Stimulated activated CD8-positive, alpha-beta memory T cell treated with anti-CD3 and anti-CD28 coated beads, Interleukin-12 subunit alpha, Interleukin-12 subunit beta, amount 100 ng/mL, for 24 hours (primary cell): Measurements from ENCODE around the gene RAB11FIP4.
A peak's percentile ranks its signal among the peaks of the same experiment; 100 is the strongest.

Experiments
- DNase-seq: peaks from one replicate; pipeline ENCODE4 v3.0.0-alpha.2; 2020; ENCODE audit errors: extremely low read depth

The RAB11FIP4 gene

GRCh38 chr17:31484821-31485220 is 93.3 kb downstream of the RAB11FIP4 start:
- DNase-seq = no peak

GRCh38 chr17:31486351-31487062 is 95.0 kb downstream of the RAB11FIP4 start:
- DNase-seq = no peak

DNA sequence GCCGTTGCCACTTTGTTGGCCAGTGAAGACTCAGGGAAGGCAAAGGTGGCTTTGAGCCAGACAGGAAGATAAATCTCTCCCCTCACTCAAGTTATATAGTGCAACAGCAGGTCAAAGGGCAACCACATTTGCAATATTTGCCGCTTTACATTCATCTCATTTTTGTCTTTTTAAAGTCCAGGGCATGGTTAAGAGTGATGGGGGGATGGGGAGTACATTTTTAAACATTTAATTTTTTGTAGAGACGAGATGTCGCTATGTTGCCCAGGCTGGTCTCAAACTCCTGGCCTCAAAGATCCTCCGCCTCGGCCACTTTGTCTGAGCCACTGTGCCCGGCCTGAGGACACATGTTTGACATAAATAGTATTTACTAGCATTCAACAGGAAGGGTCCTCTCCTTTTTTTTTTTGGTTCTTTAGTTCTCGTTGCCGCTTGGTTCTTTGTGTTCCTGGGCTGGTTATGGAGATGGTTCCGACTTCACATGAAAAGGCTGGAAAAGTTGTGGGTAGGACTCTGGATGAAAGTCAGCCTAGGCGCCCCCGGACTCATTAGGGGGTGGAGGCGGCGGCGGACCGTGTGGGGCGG is 95.7 kb downstream of the RAB11FIP4 start:
- DNase-seq = no peak

DNA sequence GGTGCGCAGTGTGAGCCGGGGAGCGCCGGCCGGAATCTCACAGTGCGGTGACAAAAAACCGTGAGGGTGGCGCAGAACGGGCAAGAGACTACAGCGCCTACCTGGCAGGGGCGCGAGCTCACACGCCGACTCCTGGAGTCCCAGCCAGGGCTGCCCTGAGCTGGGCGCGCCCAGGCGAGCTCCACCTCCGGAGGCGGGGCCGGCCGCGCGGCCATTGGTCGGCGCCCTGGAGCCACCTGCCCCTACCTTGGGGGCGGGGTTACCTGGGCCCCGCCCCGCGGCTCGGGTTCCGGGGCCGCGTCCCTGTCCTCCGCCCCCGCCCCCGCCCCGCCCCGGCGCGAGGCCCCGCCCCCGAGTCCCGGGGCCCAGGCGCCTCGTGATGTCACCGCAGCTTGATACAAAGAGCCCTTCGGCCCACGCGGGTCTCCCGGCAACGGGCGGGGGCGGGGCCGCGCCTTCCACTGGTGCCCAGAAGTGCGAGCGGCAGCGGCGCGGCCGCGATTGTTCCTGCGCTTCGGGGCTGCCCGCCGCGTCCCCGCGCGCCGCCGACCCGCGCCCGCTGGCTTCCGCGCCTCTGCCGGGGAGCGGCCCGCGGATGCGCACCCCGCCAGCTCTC is 96.3 kb downstream of the RAB11FIP4 start:
- peak; percentile 82 for DNase-seq

DNA sequence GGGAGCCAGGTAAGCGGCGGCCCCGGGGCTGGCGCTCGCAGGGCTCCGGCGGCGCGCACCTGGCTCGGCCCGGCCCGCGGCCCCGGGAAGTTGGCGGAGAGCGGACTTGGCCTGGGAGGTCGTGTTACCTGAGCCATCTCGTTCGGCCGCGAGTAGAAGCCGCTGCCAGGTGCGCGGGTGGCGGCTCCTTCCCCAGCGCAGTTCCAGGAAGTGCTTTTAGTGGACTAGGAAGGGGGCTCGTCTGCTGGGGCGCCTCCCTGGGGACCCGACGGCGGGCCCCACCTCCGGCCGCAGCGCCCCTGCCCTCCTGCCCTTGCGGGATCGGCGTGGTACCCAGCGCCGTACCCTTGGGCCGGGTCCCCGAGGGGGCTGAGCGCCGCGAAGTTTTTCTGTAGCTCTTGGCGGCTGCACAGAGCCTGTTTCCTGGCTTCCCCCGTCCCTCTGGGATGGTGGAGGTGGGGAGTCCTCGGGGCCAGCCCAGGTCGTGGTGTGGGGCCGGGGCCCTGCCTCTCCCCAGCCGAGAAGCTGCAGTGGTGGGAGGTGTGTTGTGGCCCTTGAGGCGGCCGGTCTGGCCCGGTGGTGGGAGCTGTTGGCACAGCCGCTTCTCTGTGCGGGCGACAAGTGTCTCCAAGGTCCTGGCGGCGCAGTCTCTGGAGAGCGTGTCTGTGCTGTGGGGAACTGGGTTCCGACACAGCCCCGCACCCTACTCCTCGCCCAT is 96.9 kb downstream of the RAB11FIP4 start:
- no peak for DNase-seq

DNA sequence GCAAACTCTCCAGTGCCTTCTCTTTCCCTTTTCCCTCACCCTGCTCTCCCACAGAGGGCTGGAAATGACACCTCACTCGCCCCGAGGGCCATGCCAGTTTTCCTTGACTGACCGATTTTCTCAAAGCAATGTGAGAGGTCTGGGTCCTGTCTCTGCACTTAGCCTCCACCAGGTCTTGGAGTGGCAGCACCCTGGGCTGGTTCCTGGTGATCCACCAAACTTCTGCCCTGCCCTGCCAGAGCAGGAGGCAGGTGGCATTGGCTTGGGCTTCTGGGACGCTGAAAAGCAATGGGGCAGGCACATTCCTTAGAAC is 97.5 kb downstream of the RAB11FIP4 start:
- DNase-seq = no peak

- DNase-seq = no peak
These were observed 98.0 kb downstream of the RAB11FIP4 start for GRCh38 chr17:31489295-31490018.

DNA sequence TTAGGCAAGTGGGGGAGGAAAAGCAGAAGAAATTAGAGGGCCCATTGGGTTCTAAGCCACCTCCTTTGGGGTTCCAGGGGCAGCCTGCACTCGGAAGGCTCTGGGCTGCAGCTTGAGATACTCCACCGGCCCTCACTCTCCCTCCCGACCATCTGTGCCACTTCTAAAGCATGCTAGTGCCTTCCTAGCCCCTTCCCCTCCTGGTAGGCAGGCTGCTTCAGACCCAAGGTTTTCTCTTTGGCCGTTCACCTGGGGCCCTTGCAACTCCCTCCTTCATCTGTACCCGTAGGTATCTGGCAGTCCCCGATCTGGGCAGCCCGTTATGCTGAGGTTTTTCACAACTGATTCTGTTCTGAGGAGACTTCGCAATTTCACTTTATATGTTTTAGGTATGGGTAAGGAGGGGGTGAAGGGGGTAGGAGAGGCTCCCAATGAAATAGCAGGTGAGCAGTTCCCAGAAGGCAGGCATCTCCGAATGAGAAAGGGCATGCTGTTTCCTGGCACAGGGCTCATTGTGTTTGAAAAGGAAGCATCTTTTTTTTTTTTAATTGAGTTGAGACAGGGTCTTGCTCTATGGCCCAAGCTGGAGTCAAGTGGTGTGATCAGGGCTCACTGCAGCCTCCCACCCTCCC is 98.7 kb downstream of the RAB11FIP4 start:
- DNase-seq = no peak

- DNase-seq = no peak
These were observed 99.3 kb downstream of the RAB11FIP4 start for GRCh38 chr17:31490671-31491375.

DNA sequence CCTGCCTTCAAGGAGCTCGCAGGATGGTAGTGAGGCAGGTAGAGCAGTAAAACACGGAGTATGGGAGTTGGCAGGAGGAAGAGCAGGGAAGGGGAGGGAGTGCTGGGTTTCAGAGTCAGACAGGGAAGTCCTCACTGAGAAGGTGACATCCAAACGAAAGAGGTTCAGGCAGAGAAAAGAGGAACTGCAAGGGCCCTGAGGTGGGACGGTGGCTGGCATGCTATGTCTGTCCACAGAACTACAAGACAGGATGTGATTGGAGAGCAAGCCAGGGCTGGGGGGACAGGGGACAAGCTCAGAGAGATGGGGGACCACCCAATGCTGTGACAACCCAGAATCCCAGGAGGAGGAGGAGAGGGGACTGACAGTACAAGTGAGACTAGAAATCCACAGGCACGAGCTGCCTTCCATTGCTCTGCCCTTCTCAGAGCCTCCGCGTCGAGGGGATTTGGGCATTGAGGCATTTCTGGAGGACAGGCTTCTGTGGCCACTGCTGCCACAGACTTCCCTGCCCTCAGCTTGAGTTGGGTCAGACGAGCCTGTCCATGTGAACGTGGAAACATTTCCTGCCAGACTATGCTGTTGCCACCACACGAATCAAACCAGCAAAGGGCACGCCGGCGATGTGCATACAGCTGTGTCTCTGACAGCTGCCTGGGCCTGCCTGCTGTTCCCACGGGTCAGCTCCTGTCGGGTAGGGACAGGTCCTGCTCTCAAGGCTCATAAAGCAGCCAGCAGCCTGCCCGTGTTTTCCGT is 100.1 kb downstream of the RAB11FIP4 start:
- DNase-seq = no peak

DNA sequence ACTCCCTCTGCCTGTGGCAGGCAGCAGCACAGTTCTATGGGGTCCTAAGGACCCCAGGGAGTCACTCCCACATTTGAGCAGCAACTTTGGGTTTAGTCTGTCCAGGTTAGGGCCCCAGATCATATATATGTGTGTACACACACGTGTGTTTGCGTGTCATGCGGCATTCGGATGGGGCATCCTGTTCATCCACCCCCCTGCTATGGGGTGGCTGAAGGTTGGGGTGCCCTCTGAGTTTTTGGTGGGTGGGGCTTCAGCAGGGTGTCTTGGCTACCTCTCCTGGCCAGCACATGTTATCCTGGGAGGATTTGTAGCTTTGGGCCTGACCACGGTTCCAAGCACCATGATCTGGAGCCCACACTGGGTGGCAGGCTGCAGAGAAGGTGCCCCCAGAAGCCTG is 100.7 kb downstream of the RAB11FIP4 start:
- no peak for DNase-seq

DNA sequence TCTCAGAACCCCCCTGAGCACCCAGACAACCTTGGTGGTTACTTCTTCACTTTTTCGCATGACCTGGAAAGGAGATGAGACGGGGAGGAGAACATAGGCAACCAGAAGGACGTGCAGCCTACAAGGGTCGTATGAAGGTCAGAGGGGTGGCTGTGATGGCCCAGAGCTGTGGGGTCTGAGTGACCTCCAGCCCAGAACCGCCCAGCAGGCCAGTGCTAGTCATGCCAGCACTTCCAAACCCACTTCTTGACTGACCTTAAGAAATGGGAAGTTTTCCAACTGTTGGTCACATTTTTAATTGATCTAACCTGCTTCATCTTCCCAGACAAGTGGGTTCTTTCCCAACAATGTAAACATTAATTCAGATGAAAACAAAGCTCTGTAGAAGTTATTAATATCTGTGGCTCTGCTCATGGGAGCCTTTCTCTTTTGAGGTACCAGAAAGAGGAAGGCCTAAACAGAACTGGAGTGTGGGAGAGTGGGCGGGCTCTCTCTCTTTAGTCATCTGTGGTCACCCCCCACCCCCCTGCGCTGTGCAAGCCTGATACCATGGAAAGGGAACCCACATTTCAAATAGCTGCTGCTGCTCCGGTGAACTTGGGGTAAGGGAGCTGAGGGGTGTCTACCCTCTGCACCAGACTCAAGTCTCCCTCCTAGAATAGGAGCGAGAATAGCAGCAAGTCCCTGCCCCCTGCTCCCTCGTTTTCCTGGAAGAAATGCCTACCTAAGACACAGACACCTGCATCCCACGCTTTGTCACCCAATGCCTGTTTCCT is 101.6 kb downstream of the RAB11FIP4 start:
- DNase-seq = peak; percentile 58

- no peak for DNase-seq
These were observed 102.2 kb downstream of the RAB11FIP4 start for GRCh38 chr17:31493656-31494155.

- no peak for DNase-seq
These were observed 103.0 kb downstream of the RAB11FIP4 start for GRCh38 chr17:31494259-31495021.

GRCh38 chr17:31495022-31495885 is 103.8 kb downstream of the RAB11FIP4 start:
- DNase-seq = no peak

DNA sequence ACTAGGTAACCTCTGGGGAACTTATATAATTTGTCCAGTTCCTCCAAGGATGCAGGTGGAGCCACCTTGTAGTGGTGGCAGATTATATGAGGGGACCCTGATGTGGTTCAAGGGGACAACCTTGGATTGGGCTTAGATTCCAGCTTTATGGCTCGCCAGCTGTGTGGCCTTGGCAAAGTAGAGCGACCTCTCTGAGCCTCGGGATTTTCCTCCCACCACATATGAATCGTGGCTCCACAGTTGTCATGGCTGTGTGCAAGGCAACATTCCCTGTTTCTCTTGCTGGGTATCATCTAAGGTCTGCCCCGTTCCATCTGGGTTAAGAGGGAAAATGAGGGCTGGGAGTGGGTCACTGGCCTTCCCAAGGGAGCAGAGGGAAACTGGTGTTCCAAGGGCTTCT is 104.6 kb downstream of the RAB11FIP4 start:
- DNase-seq = no peak

DNA sequence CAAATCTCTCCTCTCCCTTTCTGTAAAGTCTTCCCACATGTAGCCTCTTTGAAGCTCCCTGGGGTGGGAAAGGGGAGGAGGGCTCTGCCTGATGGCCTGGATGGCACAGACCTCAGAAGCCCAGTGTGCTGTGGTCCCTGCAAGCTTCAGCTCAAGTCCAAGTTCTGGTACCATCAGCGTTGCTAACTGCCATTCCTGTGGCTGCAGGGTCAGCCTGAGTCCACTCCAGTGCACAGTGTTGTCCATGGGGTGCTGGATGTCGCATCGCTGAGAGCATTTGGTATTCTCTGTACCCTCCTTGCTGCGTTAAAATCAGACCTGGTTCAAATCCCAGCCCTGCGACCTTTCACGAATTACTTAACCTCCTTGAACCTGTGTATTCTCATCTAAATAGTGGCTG is 105.1 kb downstream of the RAB11FIP4 start:
- DNase-seq = no peak

GRCh38 chr17:31497431-31497830 is 106.0 kb downstream of the RAB11FIP4 start:
- DNase-seq = no peak
